ENCODE data around the gene LRRK2. TPM values are rescaled to one million over a fixed set of nuclear protein-coding genes. Genes with fewer than 3 reads are reported as not detected.

Gene LRRK2
- total and polyA plus RNA-seq, 2 of the 8 experiments (the other 6 are each of a cell fraction or from before 2014, with no cell fraction given) = 0.06 to 0.13 TPM

GRCh38 chr12:40223646-40224045, 1.2 kb upstream of the LRRK2 start:
- no peak overlapping the region for H2AK5ac ChIP-seq (ENCODE audit: low read depth, low read length)
- no peak overlapping the region for H3K4me3 ChIP-seq (ENCODE audit: extremely low read depth in 1 of 4, insufficient read depth in 2 of 4, low read depth in 3 of 4, low read length in 4 of 4)
- H3K9ac ChIP-seq (replicated peaks in 1 of 4; ENCODE audit: extremely low read depth in 1 of 4, low read depth in 3 of 4, low read length in 3 of 4) = no peak overlapping the region
- H4K91ac ChIP-seq (replicated peaks; ENCODE audit: insufficient read length, low read length) = no peak overlapping the region
- no peak overlapping the region for H3K4me2 ChIP-seq (ENCODE audit: insufficient read depth in 1 of 2, low read depth in 2 of 2, low read length in 2 of 2)
- H3K4me1 ChIP-seq (replicated peaks in 1 of 4; ENCODE audit: control insufficient read depth in 3 of 4, insufficient read depth in 4 of 4, low read length in 3 of 4) = no peaks in the 10 kb centered on the region; a peak in 2 of 7 replicates
- no peaks in the 10 kb centered on the region for H3K79me2 ChIP-seq (ENCODE audit: control insufficient read depth in 1 of 2, insufficient read depth in 2 of 2, low read length in 2 of 2)
- H3K18ac ChIP-seq (ENCODE audit: extremely low read depth, low read length) = no peak overlapping the region
- H2BK120ac ChIP-seq (replicated peaks; ENCODE audit: low read depth, low read length) = no peak overlapping the region
- no peak for DNase-seq (ENCODE audit: low read depth in 1 of 2, low spot score in 2 of 2)
- H3K56ac ChIP-seq (replicated peaks; ENCODE audit: insufficient read length, low read depth, low read length) = no peak overlapping the region
- H4K5ac ChIP-seq (ENCODE audit: insufficient read length, low read depth, low read length) = no peak overlapping the region
- no peak overlapping the region for H2AFZ ChIP-seq (ENCODE audit: low read length)
- no peak overlapping the region for H2BK5ac ChIP-seq (ENCODE audit: low read depth, low read length)
- peaks cover 0 to 24% (median 11%) of the 10 kb centered on the region in 4 experiments; a peak in 4 of 7 replicates for H3K27me3 ChIP-seq (replicated peaks in 1 of 4; ENCODE audit: control insufficient read depth in 3 of 4, extremely low read depth in 1 of 4, insufficient read depth in 3 of 4, low read length in 3 of 4)
- no peaks in the 10 kb centered on the region for H3K9me3 ChIP-seq (ENCODE audit: insufficient read depth in 2 of 2, low read depth in 1 of 2, low read length in 1 of 2)
- no peak overlapping the region for H2BK20ac ChIP-seq (ENCODE audit: low read length)
- no peak overlapping the region for H2BK12ac ChIP-seq (ENCODE audit: low read depth, low read length)
- H3K36me3 ChIP-seq (ENCODE audit: control insufficient read depth in 2 of 4, insufficient read depth in 4 of 4, low read length in 3 of 4) = no peaks in the 10 kb centered on the region
- ChIA-PET CTCF (ENCODE audit: partially characterized antibody) (no interaction called here), POLR2A (ENCODE audit: partially characterized antibody) (no interaction called here)
- FAIRE-seq = no peak
- peaks cover 6% of the 10 kb centered on the region; the same call in 1 of the 2 replicates for H3K23me2 ChIP-seq (ENCODE audit: low read depth, low read length)
- no peak overlapping the region for H3K27ac ChIP-seq (ENCODE audit: low read depth, low read length)
- no peak overlapping the region for H3K4ac ChIP-seq (replicated peaks; ENCODE audit: insufficient read length, low read depth, low read length)
- H3K23ac ChIP-seq (ENCODE audit: insufficient read length) = no peak overlapping the region
- H4K20me1 ChIP-seq (replicated peaks in 1 of 2; ENCODE audit: control insufficient read depth in 1 of 2, insufficient read depth in 2 of 2, low read length in 2 of 2) = no peaks in the 10 kb centered on the region
- H2BK15ac ChIP-seq (ENCODE audit: low read length) = no peak overlapping the region
- no peaks in the 10 kb centered on the region for H3K79me1 ChIP-seq (ENCODE audit: low read depth, low read length)
- H4K8ac ChIP-seq (ENCODE audit: extremely low read depth, insufficient read depth, low read length) = no peak overlapping the region
- H3K14ac ChIP-seq (ENCODE audit: insufficient read length) = no peak overlapping the region
- TF ChIP-seq HDAC2 (IDR thresholded peaks at IDR 0.05; ENCODE audit: borderline replicate concordance in 1 of 2, low read depth in 2 of 2, low read length in 2 of 2) = no peak
- TF ChIP-seq SRF (IDR thresholded peaks at IDR 0.05; ENCODE audit: low read depth, low read length) = no peak
- TF ChIP-seq SP2 (IDR thresholded peaks at IDR 0.05; ENCODE audit: low read length) = no peak
- TF ChIP-seq KDM5A (IDR thresholded peaks at IDR 0.05; ENCODE audit: low read length) = no peak
- no peak for TF ChIP-seq USF2 (IDR thresholded peaks at IDR 0.05; ENCODE audit: low read length)
- TF ChIP-seq SP4 (IDR thresholded peaks at IDR 0.05; ENCODE audit: low read length) = no peak
- no peak for TF ChIP-seq MAFK (IDR thresholded peaks at IDR 0.05; ENCODE audit: low read depth, low read length)
- no peak for TF ChIP-seq JUN (IDR thresholded peaks at IDR 0.05; ENCODE audit: low read depth, low read length)
